A549 (cell line): ENCODE data around the gene SRSF12.

Source experiments
- MAFK ChIP-seq: fragments of 450-650 bp; IDR thresholded peaks from 2 replicates; pipeline ENCODE4 v1.6.1; 2014; ENCODE audit not compliant: partially characterized antibody
- MAZ ChIP-seq: fragments of 150-350 bp; IDR thresholded peaks from 2 replicates; pipeline ENCODE4 v1.6.1; 2014; ENCODE audit warnings: antibody characterized with exemption, low read depth, low read length, borderline replicate concordance
- RCOR1 ChIP-seq: fragments of 150-350 bp; IDR thresholded peaks from 2 replicates; pipeline ENCODE4 v1.6.1; 2014; ENCODE audit warnings: antibody characterized with exemption, low read length, low read depth
- RFX5 ChIP-seq: fragments of 450-650 bp; IDR thresholded peaks from 2 replicates; pipeline ENCODE4 v1.7.1; 2014; ENCODE audit warnings: antibody characterized with exemption, mild to moderate bottlenecking, moderate library complexity
- SMC3 ChIP-seq: fragments of >200 bp; sonication (Bioruptor Twin); formaldehyde crosslinking; IDR thresholded peaks from 3 replicates; pipeline ENCODE4 v1.6.1; 2018; ENCODE audit warnings: inconsistent platforms
- TF ChIP-seq, protein P1 (sequence below): IDR thresholded peaks from 2 replicates; pipeline ENCODE4 v1.6.1; 2012

DNA sequence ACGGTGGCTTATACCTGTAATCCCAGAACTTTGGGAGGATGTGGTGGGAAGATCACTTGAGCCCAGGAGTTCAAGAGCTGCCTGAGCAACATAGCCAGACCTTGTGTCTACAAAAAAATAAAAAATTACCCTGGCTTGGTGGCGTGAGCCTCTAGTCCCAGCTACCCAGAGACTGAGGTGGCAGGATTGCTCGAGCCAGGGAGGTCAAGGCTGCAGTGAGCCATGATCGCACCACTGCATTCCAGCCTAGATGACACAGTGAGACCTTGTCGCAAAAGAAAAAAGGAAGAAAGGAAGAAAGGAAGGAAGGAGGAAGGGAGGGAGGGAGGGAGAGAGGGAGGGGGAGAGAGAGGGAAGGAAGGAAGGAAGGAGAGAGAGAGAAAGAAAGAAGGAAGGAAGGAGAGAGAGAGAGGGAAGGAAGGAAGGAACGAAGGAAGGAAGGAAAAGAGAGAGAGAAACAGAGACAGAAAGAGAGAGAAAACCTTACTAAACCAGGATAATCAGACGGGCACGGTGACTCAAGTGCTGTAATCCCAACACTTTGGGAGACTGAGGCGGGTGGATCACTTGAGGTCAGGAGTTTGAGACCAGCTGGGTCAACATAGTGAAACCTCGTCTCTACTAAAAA is 48.2 kb downstream of the SRSF12 start:
- TF ChIP-seq MAZ (no peak), RFX5 (no peak), SMC3 (no peak), RCOR1 (no peak), MAFK (no peak)
- TF ChIP-seq, protein P1, sequence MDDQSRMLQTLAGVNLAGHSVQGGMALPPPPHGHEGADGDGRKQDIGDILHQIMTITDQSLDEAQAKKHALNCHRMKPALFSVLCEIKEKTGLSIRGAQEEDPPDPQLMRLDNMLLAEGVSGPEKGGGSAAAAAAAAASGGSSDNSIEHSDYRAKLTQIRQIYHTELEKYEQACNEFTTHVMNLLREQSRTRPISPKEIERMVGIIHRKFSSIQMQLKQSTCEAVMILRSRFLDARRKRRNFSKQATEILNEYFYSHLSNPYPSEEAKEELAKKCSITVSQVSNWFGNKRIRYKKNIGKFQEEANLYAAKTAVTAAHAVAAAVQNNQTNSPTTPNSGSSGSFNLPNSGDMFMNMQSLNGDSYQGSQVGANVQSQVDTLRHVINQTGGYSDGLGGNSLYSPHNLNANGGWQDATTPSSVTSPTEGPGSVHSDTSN = no peak
